HG03196 (cell line): ENCODE measurements around the gene SEPTIN8.
"Not testable (repeated sequence)": the region's sequence is repeated elsewhere in the genome, so short reads cannot be mapped to it uniquely, and the experiment has no call there.

Experiments
- ATAC-seq: cut with Tn5 transposase; IDR thresholded peaks from one replicate; pipeline ENCODE4 v1.9.1; 2021; ENCODE audit not compliant: unreplicated experiment

Gene SEPTIN8

DNA sequence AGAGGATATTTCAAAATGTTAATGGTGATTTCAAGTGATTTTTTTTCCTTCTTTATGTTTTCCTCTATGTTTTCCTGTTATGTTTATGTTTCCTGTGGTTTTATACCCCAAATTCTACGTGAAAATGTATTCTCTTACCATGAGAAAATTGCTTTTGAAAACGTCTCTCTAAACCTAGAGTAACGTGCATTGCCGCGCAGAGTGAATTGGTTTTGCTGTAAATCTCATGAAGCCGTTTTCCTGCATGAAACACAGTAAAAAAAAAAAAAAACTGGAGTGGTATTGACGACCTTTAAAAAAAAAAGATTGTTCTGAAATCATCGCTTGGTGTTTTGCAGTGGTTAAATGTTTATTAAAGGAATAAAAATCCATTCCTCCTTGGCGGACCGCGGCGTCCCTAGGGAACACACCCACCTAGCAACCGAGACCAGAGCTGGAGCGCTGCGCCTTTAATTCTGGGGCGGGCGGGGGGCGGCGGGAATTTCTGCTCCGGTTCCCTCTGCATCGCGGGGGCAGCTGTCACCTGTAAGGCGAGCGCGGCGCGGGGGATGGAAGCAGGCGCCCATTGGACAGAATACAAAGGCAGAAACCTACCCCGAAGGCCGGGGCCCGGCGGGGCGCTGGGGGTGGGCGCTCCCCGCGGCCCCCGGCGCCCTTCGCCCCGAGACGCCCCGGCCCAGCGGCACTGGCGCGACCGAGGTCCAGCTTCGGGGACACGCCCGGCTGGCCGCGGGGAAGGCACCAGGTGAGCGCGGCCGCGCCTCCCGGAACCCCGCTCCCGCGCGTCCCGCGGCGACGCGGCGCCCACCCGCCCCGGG, 36.0 kb upstream of the SEPTIN8 start, which contains the start of gene SOWAHA:
SOWAHA (plus strand) TSS at position 522 of the 818 bp plus-strand sequence. CDS start 320 bp downstream, outside the sequence.
- no peak for ATAC-seq

DNA sequence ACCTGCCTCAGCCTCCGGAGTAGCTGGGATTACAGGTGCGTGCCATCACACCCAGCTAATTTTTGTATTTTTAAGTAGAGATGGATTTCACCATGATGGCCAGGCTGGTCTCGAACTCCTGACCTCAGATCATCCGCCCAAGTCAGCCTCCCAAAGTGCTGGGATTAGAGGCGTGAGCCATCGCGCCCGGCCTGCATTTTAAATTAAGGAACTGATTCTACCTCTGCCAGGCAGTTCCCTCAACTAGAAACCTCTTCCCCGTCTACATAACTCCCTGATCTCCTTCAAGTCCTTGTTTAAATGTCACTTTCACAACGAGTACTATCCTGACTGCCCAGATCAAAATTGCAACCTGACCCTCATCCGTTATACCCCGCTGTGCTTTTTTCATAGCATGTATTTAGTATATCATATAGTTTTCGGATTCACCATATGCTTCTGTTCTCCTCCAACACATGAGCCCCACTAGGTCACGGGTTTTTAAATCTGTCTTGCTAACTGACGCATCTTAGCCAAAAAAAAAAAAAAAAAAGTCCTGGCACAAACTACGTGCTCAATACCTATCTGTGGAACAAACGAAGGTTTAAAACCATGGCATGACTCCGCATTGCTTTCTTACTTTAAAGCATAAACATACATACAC, 35.2 kb upstream of the SEPTIN8 start:
- no peak for ATAC-seq

DNA sequence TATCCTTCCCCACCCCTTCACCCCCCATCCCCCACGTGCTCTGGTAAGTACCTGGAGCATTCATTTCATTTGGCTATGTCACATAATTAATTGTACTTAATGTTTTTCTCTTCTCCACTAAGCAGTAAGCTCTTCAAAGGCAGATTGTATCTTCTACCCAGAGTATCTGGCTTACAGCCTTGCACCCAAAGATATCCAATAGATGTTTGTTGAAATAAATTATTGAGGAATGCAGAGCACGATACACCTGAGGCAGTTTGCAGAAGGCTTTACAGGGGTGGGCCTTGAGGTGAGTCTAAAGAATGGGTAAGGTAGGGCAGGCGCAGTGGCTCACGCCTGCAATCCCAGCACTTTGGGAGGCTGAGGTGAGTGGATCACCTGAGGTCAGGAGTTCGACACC, 33.6 kb upstream of the SEPTIN8 start:
- ATAC-seq, result no peak

DNA sequence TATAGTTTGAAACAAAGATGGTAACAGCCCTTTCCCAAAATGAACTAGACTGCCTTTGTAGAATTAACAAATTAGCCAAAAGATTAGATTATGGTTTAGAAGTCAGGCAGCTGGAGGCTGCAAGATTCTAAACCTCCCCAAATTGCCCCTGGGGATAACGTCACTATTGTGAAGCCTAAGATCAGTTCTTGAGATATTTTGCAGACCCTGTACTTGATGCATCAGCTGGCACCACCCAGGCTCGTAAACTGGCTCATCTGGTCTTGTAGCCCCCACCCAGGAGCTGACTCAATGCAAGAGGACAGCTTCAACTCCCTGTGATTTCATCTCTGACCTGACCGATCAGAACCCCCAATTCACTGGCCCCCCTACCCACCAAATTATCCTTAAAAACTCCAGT, 31.8 kb upstream of the SEPTIN8 start:
- no peak for ATAC-seq

DNA sequence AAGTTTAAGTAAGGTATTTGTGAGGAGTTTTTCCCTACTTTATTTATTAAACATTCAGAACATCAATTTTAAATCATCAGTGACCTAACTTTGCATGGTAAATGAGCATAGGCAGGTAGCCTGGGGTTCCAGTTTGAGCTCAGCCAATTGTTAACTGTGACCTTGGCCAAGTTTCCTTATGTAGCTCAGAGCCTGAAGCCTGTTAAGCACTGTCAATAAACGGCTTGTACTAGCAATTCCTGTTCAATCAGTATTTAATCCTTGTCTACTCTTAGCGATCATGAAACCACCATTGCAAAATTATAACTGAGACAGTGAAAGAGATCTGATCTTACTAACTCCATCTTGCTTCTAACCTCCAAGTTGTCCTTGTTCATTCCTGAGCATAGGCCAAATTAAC, 31.4 kb upstream of the SEPTIN8 start:
- ATAC-seq, result no peak

DNA sequence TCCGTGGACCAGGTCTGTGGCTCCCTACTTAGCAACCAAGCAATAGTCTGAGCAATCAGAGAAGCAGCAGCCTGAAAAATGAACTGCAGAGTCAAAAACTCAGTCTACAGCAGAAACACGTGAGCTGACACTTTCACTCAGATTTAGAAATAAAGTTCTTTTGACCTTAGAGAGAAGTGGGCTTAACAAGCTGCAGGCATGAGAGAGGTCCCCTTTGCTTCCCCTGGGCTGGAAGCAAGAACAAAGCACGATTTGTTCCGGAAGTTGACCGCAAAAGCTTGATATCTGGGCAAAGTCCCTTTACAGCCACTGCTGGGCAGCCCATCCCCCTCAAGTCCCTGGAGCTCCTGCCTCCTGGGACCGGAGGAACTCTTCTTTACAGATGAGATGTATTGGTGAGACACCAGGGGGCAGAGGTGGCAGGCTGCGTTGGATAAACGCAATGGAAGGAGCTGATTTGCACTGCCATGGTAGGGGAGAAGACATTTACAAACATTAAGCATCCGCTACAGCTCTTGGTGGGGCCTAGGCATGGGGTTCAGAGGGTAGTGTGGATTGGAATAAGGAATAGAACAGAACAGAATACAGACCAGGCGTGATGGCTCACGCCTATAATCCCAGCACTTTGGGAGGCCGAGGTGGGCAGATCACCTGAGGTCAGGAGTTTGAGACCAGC, 30.3 kb upstream of the SEPTIN8 start:
- no peak for ATAC-seq

DNA sequence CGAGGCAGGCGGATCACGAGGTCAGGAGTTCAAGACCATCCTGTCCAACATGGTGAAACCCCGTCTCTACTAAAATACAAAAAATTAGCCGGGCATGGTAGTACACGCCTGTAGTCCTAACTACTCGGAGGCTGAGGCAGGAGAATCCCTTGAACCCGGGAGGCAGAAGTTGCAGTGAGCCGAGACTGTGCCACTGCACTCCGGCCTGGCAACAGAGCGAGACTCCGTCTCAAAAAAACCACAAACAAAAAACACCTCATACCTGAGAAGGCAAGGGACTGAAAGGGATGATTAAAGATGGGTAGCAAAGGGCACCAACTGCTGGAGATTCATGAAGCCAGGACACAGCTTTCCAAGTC, 29.7 kb upstream of the SEPTIN8 start:
- not testable (repeated sequence) for ATAC-seq

DNA sequence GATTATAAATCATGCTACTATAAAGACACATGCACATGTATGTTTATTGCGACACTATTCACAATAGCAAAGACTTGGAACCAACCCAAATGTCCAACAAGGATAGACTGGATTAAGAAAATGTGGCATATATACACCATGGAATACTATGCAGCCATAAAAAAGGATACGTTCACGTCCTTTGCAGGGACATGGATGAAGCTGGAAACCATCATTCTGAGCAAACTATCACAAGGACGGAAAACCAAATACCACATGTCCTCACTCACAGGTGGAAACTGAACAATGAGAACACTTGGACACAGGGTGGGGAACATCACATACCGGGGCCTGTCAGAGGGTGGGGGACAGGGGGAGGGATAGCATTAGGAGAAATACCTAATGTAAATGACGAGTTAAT, 28.8 kb upstream of the SEPTIN8 start:
- ATAC-seq, result not testable (repeated sequence)

DNA sequence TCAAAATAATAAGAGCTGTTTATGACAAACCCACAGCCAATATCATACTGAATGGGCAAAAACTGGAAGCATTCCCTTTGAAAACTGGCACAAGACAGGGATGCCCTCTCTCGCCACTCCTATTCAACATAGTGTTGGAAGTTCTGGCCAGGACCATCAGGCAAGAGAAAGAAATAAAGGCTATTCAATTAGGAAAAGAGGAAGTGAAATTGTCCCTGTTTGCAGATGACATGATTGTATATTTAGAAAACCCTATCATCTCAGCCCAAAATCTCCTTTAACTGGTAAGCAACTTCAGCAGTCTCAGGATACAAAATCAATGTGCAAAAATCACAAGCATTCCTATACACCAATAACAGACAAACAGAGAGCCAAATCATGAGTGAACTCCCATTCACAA, 27.2 kb upstream of the SEPTIN8 start:
- ATAC-seq, result not testable (repeated sequence)

DNA sequence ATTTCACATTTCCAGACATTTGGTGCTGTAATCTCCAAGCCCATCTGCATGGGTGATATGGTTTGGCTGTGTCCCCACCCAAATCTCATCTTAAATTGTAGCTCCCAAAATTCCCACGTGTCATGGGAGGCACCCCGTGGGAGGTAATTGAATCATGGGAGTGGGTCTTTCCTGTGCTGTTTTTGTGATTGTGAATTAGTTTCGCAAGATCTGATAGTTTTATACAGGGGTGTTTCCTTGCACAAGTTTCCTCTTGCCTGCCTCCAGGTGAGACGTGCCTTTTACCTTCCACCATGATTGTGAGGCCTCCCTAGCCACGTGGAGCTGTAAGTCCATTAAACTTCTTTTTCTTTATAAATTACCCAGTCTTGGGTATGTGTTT, 25.6 kb upstream of the SEPTIN8 start:
- ATAC-seq, result not testable (repeated sequence)

DNA sequence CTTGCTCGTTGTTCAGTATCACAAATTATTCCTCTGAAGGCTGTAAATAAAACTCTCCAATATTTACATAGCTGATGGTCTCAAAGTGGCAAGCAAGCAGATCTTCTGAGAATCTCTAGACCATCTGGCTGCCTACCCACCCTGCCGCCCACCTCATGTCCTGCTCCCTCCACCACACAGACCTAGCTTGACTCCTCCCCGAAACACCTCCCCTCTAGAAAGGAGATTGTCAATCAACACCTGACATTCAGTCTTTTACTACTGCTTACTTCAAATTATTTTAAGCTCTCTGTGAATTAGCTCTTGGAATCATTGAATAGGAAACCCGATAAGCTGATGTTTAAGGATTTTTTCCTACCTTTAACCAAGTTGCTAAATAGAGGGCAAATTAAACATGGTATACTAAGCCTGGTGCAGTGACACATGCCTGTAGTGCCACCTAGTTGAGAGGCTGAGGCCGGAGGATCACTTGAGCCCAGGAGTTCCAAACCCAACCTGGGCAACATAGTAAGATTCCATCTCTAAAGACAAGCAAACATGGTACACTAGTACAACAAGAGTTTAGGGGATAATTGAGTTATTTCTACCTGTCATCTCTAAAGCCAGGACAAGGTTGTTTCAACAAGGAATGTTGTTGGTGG, 25.1 kb upstream of the SEPTIN8 start:
- no peak for ATAC-seq

DNA sequence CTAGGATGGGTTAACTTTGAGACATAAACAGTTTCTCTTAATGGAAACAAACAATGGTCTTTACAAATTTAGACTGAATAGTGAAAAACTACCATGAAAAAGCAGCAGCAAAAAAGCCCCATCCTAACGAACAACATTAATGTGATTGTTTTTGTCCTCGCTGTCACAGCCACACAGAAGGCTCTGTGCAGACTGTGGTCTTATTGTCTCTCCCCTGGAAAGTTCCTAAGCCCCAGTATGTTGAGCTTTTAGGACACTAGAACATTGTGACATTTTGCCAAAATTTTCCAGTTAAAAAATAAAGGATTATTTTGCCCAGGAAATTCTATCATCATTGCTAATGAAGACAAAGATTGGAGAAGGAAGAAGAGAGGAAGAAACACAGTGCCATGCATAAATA, 23.5 kb upstream of the SEPTIN8 start:
- ATAC-seq, result no peak

DNA sequence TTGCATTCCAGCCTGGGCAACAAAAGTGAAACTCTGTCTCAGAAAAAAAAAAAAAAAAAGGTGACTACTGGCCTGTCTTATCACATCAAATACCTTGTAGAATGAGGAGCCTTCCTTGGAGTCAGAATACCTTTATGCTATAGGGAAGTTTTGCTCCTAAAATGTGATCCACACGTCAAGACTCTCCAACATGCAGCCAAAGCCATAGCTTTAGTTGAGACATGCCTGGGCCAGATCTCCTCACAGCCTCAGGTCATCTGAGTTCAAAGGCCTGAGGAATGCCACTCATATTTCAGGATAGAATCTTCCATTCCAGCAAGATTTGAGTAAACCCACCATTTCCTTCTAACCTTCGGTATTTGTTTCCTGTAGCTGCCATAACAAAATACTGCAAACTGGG, 22.4 kb upstream of the SEPTIN8 start:
- ATAC-seq, result no peak

DNA sequence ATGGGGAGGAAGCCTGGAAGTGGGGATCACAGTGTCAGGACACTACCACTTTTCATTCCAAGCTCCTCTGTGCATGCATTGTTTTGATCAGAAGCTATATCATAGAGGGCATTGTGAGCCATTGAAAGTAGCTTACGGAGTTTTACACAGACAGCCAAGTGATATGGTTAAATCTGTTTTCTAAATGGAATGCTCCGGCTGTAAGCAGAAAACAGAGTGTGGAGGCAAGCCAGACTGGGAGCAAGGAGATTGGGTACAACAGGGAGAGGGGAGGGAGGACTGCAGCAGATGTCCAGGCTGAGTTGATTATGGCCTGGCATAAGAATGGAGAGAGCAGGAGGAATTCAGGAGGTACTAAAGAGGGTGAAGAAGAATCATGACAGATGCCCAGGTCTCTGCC, 20.6 kb upstream of the SEPTIN8 start:
- no peak for ATAC-seq

DNA sequence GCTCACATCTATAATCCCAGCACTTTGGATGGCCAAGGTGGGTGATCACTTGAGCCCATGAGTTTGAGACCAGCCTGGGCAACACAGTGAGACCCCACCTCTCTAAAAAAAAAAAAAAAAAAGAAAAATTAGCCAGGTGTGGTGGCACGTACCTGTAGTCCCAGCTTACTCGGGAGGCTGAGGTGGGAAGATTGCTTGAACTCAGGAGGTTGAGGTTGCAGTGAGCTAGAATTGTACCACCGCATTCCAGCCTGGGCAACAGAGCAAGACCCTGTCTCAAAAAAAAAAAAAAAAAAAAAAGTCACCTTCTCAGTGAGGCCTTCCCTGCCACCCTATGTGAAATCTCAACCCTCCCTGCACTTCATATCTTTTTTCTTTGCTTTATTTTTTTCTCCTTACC, 14.0 kb upstream of the SEPTIN8 start:
- ATAC-seq, result no peak

DNA sequence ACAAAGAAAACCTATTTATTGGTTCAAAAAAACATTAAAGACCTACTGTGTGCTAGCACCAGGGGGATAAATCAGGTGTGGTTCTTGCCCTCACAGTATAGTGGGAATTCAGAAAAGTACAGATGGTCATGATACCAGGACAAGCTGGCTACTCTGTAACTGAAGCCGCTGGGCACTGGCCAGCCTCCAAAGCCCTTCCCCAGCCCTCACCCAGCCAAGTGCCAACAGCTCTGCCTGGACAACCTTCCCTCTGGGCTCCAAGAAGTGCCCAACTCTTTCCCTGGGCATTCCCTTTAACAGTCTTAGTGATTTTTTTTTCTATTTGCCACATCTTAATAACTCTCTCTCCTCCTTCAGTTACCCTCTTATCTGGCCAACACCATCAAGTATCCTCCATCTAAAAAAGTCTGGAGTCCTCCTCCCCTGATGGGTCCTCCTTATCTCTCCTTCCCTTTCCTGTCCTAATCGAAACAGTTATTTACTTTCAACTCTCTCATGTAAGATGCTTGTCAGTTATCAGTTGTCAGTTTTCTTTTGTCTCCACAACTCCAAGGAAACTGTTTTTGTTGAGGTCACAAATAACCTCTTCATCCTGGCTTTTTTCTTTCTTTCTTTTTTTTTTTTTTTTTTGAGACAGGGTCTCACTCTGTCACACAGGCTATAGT, 13.3 kb upstream of the SEPTIN8 start:
- no peak for ATAC-seq

DNA sequence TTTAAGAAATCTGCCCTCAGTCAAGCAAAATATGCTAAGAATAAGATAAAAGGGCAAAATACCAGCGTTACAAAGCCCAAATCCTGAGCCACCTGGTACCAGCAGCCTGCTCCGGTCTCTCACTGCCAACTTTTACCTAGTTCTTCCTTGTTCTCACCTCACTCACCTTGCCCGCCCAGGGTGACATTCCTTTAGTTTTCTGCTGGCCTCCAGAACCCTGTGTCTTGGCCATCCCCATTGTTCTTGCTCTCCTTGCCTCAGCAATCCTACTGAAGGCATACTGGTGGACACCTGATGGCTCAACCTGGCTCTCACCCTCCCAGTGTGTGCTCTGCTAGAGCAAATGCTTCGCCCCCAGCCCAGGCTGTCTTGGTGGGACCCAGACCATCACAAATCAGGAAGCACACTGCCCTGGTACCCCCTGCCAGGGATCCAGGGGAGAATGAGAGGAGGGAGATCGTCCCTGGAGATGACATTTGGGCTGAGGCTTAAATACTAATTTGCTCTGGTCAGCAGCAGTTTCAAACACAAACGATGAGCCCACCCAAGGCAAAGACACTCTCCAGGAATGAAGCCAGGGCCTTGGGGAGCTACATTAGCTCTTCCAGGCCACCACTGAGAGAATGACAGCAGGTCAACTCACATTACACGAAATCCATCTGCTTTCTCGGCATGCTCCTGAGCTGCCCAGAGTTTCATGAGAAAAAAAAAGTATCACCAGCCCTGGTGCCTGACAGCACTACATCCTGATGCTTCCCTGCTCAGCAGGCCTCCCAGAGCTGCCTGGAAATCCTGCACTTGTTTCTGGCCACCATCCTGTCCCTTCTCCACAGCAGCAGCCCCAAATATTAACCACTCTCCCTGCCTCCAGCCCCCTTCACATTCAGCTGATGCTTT, 12.2 kb upstream of the SEPTIN8 start:
- ATAC-seq, result no peak

DNA sequence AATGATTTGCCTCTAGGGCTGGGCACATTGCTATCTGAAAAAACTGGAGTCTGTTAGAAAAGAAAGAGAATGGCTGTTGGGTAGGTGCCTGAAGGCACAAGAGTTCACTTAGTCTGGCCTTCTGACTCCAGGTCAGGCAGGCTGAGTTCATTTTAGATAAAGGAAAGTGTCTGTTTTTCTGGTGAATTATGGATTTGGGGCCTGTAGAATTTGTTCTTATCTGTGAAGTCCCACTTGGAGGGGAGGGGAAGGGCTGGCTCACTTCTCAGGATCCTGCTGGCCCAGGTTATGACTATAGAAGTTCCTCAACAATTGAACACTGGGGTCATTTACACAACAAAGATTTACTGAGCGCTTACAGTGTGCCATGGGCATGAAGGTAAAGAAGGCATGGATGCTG, 11.5 kb upstream of the SEPTIN8 start:
- no peak for ATAC-seq

DNA sequence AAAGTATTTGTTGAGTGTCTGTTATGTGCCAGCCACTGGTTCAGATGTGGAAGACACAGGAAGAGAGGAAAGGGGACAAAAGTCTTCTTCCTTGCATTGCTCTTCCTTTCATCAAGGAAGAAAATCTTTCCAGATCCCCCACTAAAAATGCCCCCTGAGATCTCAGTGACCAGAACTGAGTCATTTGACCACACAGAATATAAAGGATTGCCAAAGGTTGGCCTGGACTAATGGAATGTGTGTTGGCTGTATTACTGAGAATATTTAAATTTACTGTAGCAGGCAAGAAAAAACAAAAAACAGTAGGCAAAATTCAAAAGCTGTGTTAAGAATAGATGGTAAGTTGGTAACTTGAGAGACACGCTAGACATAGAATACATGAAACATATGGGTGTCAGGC, 10.0 kb upstream of the SEPTIN8 start:
- no peak for ATAC-seq

DNA sequence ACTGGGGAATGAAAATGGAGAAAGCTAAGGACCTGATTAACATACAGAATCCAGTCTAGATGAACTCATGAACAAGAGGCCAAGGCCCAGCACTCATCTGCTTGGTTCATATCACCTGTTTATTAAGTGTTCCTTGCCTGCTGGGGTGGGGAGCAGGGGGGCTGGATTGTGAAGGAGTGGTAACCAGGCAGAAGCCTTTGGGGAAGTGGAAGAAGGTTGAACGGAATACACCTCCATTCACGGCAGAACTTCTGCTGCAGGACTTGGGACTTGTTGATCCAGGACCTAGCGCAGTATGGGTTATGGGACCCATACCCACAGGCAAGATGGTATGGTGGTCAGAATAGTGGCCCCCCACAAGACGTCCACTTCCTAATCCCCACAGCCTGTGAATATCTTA, 8.8 kb upstream of the SEPTIN8 start:
- no peak for ATAC-seq
